Small intestine (tissue), 7 donors: ENCODE measurements around the gene FN3KRP. TPM values are rescaled to one million over a fixed set of nuclear protein-coding genes. Genes with fewer than 3 reads are reported as not detected.

Experiments
- DNase-seq, 2 donors: peaks; one replicate each; pipeline versions ENCODE4 v3.0.0 to v3.0.0-alpha.2; 2013
- FAIRE-seq: peaks from 2 replicates; lab custom pipeline; 2012; peaks lifted over from hg19 to GRCh38; lab: Jason Lieb, UNC
- H3K27ac ChIP-seq, 3 donors: one replicate each; pipeline ENCODE4 v1.5.1; 2013; ENCODE audit warnings: low read length in 2 of 3, mild to moderate bottlenecking in 2 of 3, control low read depth in 1 of 3, inconsistent platforms in 1 of 3, low read depth in 1 of 3, moderate library complexity in 1 of 3
- H3K27me3 ChIP-seq, 3 donors: one replicate each; pipeline ENCODE4 v1.6.1; 2013; ENCODE audit warnings: low read length in 3 of 3, inconsistent platforms in 1 of 3; ENCODE audit not compliant: control insufficient read depth in 3 of 3, insufficient read depth in 3 of 3
- H3K36me3 ChIP-seq, 3 donors: one replicate each; pipeline ENCODE4 v1.6.1; 2013; ENCODE audit warnings: low read length in 3 of 3, inconsistent platforms in 1 of 3, low read depth in 1 of 3, mild to moderate bottlenecking in 1 of 3, moderate library complexity in 1 of 3; ENCODE audit not compliant: control insufficient read depth in 3 of 3, insufficient read depth in 2 of 3
- H3K4me1 ChIP-seq, 3 donors: one replicate each; pipeline ENCODE4 v1.6.1; 2013; ENCODE audit warnings: low read length in 2 of 3, inconsistent platforms in 1 of 3, low read depth in 1 of 3, mild to moderate bottlenecking in 1 of 3, moderate library complexity in 1 of 3; ENCODE audit not compliant: control insufficient read depth in 3 of 3, insufficient read depth in 2 of 3
- H3K4me3 ChIP-seq, 3 donors: one replicate each; pipeline ENCODE4 v1.5.1; 2013; ENCODE audit warnings: low read length in 3 of 3, control low read depth in 1 of 3, inconsistent platforms in 1 of 3, low read depth in 1 of 3, mild to moderate bottlenecking in 1 of 3, moderate library complexity in 1 of 3
- H3K9me3 ChIP-seq, 2 donors: one replicate each; pipeline ENCODE4 v1.6.1; 2013; ENCODE audit warnings: low read depth in 1 of 2, low read length in 1 of 2; ENCODE audit not compliant: control insufficient read depth in 2 of 2, insufficient read depth in 1 of 2
- WGBS, 3 donors: extraction: QIAGEN DNeasy Blood & Tissue Kit; methylation state at CpG; one replicate each; pipeline ENCODE4 v1.1.7; 2013; 5-methylcytosine and 5-hydroxymethylcytosine counted together
- polyA plus RNA-seq, 4 donors: library from polyadenylated mRNA; stranded (reverse) in 3 of 4; unstranded in 1 of 4; fragments of 200-250 nt in 3 of 4; fragments of 120-200 nt in 1 of 4; gene quantifications; one replicate each; pipeline versions ENCODE4 v1.2.1 to v1.2.3, GENCODE V29; 2013
- donor health status: healthy with polysubstance abuse.
- donor health status: control.
- donor health status: control.
- donor health status: Bipolar disorder and iron deficiency.
- donor health status: healthy.

The FN3KRP gene
- polyA plus RNA-seq, 4 donors: 20.3 to 50.0 (median 26.5) TPM

DNA sequence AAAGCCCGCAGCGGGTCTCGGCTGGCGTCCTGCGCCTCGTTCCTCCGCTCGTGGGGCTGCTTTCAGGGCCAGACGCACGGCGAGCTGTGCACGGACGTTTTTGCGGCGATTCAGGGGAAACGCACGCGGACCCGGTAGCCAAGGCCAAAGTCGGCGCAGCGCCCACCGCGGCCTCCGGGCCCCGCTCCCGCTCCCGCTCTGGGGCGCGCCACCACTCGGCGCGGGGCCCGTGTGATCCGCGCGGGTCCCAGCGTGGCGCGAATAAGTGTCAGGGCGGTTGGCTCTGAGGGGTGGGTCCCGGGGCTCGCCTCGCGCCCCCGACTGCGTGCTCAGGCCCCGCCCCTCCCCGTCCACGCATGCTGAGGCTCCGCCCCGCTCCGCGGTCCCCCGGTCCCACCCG lies 34.7 kb downstream of the FN3KRP start:
- peak overlapping the region in 1 of 3 donors; percentile 73 for H3K27ac ChIP-seq
- 1 to 4% (median 2%) methylated on average over 22 to 56 of the region's 56 CpGs for WGBS, 3 donors
- peaks cover 0 to 27% (median 0%) of the 10 kb centered on the region in 3 donors for H3K36me3 ChIP-seq
- no peak for FAIRE-seq
- H3K4me1 ChIP-seq: peaks cover 0 to 13% (median 5%) of the 10 kb centered on the region in 3 donors
- peaks cover 0 to 30% of the 10 kb centered on the region in 2 donors for H3K9me3 ChIP-seq
- H3K27me3 ChIP-seq: no peaks in the 10 kb centered on the region
- H3K4me3 ChIP-seq: peak overlapping the region in 2 of 3 donors; percentile 36 to 92
- peak in 1 of 2 donors; percentile 76 for DNase-seq

DNA sequence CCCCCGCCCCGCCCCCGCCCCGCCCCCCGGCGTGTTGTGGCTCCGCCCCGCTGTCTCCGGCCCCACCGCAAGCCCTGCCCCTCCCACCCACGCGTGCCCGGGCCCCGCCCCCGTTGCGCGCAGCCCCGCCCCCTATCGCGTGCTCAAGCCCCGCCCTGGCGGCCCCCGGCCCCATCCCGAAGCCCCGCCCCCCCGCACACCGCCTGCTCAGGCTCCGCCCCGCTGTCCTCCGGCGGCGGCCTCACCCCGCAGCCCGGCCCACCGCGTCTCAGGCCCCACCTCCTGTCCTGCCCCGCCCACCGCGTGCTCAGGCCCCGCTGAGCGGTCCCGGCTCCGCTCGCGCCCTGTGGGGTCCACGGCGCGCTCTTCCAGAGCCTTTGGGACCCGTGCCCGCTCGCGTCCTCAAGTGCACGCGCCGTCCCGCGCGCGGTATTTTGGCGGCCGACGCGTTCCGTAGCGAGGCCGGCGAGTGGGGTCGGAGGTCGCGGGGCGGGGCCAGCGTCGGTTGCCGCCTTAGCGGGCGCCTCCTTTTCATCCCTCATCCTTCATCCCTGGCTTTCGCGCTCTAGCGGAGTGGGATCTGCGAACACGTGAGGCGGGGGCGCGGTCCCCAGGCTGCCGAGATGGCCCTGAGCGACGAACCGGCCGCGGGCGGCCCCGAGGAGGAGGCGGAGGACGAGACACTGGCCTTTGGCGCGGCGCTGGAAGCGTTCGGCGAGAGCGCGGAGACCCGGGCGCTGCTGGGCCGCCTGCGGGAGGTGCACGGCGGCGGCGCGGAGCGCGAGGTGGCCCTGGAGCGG lies 35.3 kb downstream of the FN3KRP start, which contains the start of gene TBCD:
TBCD (plus strand) TSS at position 495 of the 800 bp plus-strand sequence; CDS start at position 624, 129 bp downstream.
- WGBS, 3 donors: 0 to 1% (median 0%) methylated on average over 59 to 113 of the region's 114 CpGs
- peaks cover 0 to 13% (median 5%) of the 10 kb centered on the region in 3 donors for H3K4me1 ChIP-seq
- peak; percentile 86 to 98 for DNase-seq
- H3K27ac ChIP-seq: peak within 1 kb of the TSS; percentile 73 to 93 (median 80)
- no peaks in the 10 kb centered on the region for H3K27me3 ChIP-seq
- H3K4me3 ChIP-seq: peak within 1 kb of the TSS; percentile 73 to 92 (median 88)
- H3K9me3 ChIP-seq: peaks cover 0 to 24% of the 10 kb centered on the region in 2 donors
- peaks cover 0 to 31% (median 0%) of the 10 kb centered on the region in 3 donors for H3K36me3 ChIP-seq
- FAIRE-seq: no peak

DNA sequence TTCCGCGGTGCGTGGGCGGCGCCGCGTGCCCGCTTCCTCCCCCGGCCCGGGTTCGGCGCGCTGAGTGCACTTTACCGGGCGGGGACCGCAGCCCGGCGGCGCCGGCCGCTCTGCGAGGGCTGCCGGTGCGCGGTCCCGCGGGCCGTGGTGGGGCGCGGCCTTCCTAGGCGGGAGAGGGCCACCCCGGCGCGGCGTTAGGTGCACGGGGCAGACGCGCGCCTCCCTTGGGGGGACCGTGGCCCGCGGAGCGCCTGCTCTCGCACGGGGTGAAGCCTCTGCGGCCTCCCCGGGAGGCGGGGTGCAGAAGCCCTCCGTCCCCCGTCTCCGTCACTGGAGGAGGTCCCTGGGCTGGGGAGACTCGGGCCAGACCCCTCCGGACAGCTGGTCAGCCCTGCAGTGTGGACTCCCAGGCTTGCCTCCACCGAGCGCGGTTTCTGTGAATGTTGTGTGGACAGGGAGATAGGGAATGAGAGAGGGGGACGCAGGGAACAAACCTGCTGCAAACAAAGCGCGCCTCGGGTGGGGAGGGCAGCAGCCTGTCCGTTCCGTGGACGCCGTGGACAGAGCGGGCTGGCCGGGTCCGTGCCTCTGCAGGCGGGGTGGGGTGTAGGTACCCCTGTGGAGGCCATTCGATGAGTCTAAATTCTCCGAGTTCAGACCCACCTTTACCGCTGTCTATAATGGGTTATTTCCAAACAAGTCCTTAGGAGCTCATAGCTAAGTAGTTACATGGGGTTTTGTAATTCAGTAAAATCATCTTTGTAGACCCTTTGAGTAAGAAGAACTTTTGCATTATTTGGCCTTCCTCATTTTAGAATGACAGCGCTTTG lies 36.1 kb downstream of the FN3KRP start:
- Histone ChIP-seq H3K27me3 (no peaks in the 10 kb centered on the region), H3K36me3 (peaks cover 0 to 34% (median 0%) of the 10 kb centered on the region in 3 donors), H3K27ac (peak overlapping the region; percentile 71 to 93 (median 80)), H3K4me3 (peak overlapping the region; percentile 73 to 92 (median 88)), H3K9me3 (peaks cover 0 to 18% of the 10 kb centered on the region in 2 donors), H3K4me1 (peaks cover 0 to 13% (median 5%) of the 10 kb centered on the region in 3 donors)
- 2% methylated on average over 39 to 72 of the region's 72 CpGs for WGBS, 3 donors
- peak; percentile 29 to 71 for DNase-seq
- no peak for FAIRE-seq

DNA sequence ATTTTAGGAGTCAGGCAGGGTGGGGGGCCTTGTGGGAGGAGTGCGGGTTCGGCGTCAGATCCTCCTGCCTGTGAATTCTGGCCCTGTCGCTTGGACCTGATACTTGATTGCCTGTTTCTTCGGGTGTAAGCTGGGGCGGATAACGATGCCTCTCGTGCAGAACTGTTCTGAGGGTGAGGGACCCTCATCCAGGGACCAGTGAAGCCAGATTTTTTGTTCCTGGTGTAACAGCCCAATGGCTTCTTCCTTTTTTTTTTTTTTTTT lies 36.6 kb downstream of the FN3KRP start:
- FAIRE-seq: no peak
- WGBS, 3 donors: 42 to 53% (median 43%) methylated on average over 8 of the region's 8 CpGs
- peaks cover 0 to 13% (median 5%) of the 10 kb centered on the region in 3 donors for H3K4me1 ChIP-seq
- H3K36me3 ChIP-seq: peaks cover 0 to 34% (median 0%) of the 10 kb centered on the region in 3 donors
- H3K27ac ChIP-seq: peak overlapping the region in 1 of 3 donors; percentile 71
- DNase-seq: no peak
- H3K9me3 ChIP-seq: peaks cover 0 to 16% of the 10 kb centered on the region in 2 donors
- H3K27me3 ChIP-seq: no peaks in the 10 kb centered on the region
- peak overlapping the region in 2 of 3 donors; percentile 88 to 92 for H3K4me3 ChIP-seq

DNA sequence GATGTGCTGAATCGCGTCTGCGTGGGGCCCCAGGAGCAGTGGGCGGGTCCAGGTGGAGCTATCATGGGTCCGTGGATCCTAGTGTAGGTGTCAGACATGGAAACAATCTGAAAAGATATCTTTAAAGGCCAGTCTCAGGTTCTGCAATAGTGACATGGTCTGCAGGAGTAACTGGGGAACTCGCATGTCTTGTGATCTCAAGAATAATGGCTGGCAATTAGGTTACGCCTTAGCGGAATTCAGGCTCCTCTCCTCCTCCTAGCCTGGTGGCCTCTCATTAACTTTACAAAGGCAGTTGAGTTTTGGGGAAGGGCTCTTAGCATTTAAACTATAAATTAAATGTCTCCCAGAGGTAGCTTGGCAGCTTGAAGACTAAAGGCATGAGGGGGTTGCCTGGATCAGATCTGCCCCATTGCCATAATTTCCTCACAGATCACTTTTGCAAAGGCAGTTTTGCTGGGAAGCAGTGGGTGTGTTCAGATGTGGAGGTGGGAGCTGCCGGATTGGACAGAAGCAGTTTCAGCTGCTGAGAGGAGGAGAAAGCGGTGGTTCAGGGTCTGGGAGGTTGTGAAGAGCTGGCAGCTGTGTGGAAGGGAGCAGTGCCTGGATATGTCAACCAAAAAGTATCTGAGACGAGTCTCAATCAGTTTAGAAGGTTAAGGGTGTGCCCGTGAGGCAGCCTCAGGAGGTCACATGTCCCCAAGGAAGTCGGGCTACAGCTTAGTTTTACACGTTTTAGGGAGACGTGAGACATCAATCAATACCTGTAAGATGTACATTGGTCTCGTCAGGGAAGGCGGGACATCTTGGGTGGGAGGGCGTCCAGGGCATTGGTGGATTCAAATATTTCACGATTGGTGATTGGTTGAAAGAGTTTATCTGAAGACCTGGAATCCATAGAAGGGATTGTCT lies 38.0 kb downstream of the FN3KRP start:
- FAIRE-seq: no peak
- peak overlapping the region in 1 of 3 donors; percentile 44 for H3K27ac ChIP-seq
- no peaks in the 10 kb centered on the region for H3K27me3 ChIP-seq
- H3K4me1 ChIP-seq: peaks cover 0 to 13% (median 5%) of the 10 kb centered on the region in 3 donors
- peak; percentile 43 to 74 for DNase-seq
- 74 to 79% (median 77%) methylated on average over 19 of the region's 19 CpGs for WGBS, 3 donors
- peak overlapping the region in 1 of 3 donors; percentile 19 for H3K4me3 ChIP-seq
- peaks cover 0 to 32% (median 0%) of the 10 kb centered on the region in 3 donors for H3K36me3 ChIP-seq
- peaks cover 0 to 10% of the 10 kb centered on the region in 2 donors for H3K9me3 ChIP-seq

DNA sequence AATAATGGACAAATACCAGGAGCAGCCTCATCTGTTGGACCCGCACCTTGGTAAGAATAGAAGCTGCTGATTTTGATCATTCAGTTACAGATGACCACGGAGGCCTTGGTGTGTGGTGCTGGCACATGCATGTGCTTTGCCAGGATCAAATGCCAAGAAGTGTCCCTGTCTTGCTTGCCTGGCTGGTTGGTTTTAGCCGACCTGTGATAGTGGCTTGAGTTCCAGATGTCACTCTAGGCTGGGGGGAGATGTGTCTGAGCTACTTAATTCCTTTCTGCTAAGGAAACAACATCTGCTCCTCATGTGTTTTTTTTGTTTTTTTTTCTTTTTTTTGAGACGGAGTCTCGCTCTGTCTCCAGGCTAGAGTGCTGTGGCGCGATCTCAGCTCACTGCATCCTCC lies 39.7 kb downstream of the FN3KRP start:
- H3K9me3 ChIP-seq: no peaks in the 10 kb centered on the region

DNA sequence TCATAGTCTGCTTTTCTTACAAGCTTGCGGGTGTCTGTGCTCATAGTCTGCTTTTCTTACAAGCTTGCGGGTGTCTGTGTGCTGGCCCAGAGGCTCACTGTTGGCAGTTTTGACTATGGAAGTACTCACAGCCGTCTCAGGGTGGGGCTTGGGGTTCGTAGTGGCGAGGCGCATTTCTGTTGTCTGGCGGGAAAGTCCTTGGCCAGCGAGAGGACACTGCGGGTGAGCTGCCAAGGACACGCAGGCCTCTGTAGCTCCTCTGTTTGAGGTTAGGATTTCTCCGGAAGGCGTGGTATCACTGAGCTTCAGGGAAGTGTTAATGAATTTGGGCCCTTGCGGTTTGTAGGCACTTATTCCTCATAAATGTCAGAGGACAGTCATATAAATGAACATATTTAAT lies 48.9 kb downstream of the FN3KRP start:
- no peak for DNase-seq
- H3K4me1 ChIP-seq: no peaks in the 10 kb centered on the region
- peaks cover 0 to 4% of the 10 kb centered on the region in 2 donors for H3K9me3 ChIP-seq
- no peaks in the 10 kb centered on the region for H3K27me3 ChIP-seq
- H3K27ac ChIP-seq: no peak overlapping the region
- H3K36me3 ChIP-seq: peaks cover 4 to 50% (median 7%) of the 10 kb centered on the region in 3 donors
- no peak for FAIRE-seq
- H3K4me3 ChIP-seq: no peak overlapping the region
- 83 to 88% (median 84%) methylated on average over 13 of the region's 13 CpGs for WGBS, 3 donors

More for the DNA sequence above, 39.7 kb downstream of the FN3KRP start:
- Histone ChIP-seq H3K4me1 (peaks cover 0 to 13% (median 5%) of the 10 kb centered on the region in 3 donors), H3K36me3 (peaks cover 0 to 26% (median 0%) of the 10 kb centered on the region in 3 donors), H3K4me3 (no peak overlapping the region), H3K27me3 (no peaks in the 10 kb centered on the region), H3K27ac (no peak overlapping the region)
- DNase-seq: no peak
- no peak for FAIRE-seq
- 90 to 94% (median 91%) methylated on average over 7 of the region's 7 CpGs for WGBS, 3 donors
